Left ventricle myocardium superior (tissue), 1 donor: ENCODE measurements around the gene DDX3X. TPM values are rescaled to one million over a fixed set of nuclear protein-coding genes. Genes with fewer than 3 reads are reported as not detected.
"Not testable (repeated sequence)": the region's sequence is repeated elsewhere in the genome, so short reads cannot be mapped to it uniquely, and the experiment has no call there.

Experiments used
- ATAC-seq: fragments of 200-7000 bp; cut with Tn5 transposase; one replicate; pipeline ENCODE4 v1.9.1; 2020; ENCODE audit warnings: mild to moderate bottlenecking, moderate library complexity
- DNase-seq: peaks from one replicate; pipeline ENCODE4 v3.0.0-alpha.2; 2020
- intact Hi-C: fragments of 100-400 bp; cut with micrococcal nuclease; formaldehyde crosslinking; loops from one replicate; pipeline ENCODE4 v1.11.0; 2022
- total RNA-seq: library from RNA; stranded (reverse); fragmentation: NEBNext Ultra II Directional; extraction: Animal tissue kit (Norgen Biotek cat#: 25700); gene quantifications from one replicate; pipeline ENCODE4 v1.2.1, GENCODE V29; 2021
- donor health status: DM: no; HTN: yes; CAD: no; lungs with severe emphysema.

Gene DDX3X
- total RNA-seq, 1 donor from 2014 or later: 140 TPM

DNA sequence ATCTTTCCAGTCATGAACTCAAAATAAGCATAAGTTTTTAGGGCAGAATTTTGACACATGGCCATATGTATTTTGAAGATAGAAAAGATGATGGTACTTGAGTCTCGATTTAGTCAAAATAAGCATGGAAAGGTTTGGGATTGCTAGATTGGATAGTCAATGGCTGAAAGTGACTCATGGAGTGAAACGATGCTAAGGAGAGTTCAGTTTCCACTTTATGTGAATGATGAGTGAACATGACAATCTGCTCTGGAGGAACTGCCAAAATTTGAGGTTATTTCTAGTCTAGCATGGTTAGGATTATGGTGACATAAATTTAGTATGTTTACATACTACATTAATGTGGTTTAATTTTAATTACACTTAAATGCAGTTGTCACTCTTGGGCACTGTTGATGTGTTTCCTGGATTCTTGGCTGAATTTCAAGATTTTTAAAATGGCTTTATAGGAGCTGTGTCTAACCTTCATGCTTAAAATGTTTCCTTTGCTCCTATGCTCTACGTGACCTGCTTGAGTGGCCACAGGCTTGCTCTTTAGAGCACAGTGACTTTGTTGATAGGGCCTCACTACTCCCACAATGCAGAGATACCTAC is 17.1 kb downstream of the DDX3X start:
- DNase-seq (no peak), ATAC-seq (peak; percentile 80)
- intact Hi-C loops: no loop called here

DNA sequence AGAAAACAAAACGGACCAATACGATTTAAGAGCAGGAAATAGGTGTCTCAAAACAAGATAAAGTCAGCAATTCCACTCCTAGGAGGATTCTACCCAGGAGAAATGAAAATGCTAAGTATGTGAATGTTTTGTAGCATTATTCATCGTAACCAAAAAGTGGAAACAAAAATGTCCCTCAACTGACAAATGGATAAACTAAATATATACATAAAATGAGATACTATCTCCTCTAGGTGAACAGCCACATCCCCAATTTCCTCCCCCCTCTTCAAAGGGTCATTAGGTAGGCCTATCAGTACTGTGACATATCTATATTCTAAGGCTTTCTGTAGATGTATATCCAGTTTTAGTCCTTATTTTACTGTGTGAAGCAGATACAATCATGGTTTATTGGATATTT is 18.0 kb downstream of the DDX3X start:
- intact Hi-C loops: no loop called here
- ATAC-seq (no peak), DNase-seq (no peak)

DNA sequence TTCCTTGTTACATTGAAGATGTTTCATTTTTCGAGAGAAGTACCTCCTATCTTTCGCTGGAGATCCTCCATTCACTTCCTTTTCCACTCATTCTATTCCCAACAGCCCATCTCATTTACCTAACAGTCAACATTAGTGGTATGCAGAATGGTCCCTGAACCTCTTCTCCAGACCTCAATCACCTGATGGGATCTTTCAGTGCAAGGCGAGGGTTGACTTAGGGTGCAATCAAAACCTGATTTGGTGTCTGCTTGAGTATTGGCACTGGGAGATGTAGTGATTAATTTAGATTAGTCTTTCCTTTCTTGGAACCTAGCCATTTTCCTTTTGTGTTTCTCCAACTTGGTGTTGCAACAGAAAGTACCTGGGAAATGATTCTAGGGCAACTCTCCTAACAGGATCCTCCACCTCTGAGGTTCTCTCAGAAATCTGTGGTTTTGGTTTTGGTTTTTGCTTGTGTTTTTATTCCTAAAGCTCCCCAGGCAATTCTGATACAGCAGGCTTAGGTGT is 18.4 kb downstream of the DDX3X start:
- DNase-seq (no peak), ATAC-seq (no peak)
- intact Hi-C loops: no loop called here

DNA sequence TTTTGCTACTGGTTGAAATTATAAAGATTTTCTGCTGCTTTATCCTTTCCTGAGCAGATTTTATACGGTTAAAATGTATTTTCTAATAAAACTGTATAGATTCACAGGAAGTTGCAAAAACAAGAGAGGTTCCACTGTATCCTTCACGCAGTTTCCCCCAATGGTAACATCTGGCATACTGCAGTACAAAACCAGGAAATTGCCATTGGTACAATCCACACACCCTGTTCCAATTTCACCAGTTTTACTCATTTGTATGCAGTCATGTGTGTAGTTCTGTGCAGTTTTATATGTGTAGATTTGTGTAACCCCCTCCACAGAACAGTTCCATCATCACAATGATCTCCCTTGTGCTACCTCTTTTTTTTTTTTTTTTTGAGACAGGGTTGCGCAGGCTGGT is 20.0 kb downstream of the DDX3X start:
- no peak for ATAC-seq
- intact Hi-C loops: no loop called here

DNA sequence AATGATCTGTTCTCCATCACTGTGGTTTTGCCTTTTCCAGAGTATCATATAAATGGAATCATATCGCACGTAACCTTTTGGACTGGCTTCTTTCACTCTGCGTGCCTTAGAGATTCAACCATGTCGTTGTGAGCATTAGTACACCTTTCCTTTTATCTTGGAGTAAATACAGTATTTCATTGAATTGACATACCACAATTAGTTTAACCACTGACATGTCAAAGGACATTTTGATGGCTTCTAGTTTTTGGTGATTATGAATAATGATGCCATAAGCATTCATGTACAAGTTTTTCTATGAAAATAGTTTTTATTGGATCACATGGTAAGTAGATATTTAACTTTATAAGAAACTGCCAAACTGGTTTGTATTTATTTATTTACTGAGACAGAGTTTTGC is 35.2 kb downstream of the DDX3X start:
- ATAC-seq (no peak), DNase-seq (no peak)
- intact Hi-C loops: no loop called here

More for the DNA sequence above, 20.0 kb downstream of the DDX3X start:
- DNase-seq: no peak

- DNase-seq, intact Hi-C loops, ATAC-seq: not testable (repeated sequence)
Measured at GRCh38 chrX:41371575-41371974, 37.6 kb downstream of the DDX3X start.

- ATAC-seq (no peak), DNase-seq (no peak)
- intact Hi-C loops: no loop called here
Measured at GRCh38 chrX:41373989-41374606, 40.1 kb downstream of the DDX3X start.

DNA sequence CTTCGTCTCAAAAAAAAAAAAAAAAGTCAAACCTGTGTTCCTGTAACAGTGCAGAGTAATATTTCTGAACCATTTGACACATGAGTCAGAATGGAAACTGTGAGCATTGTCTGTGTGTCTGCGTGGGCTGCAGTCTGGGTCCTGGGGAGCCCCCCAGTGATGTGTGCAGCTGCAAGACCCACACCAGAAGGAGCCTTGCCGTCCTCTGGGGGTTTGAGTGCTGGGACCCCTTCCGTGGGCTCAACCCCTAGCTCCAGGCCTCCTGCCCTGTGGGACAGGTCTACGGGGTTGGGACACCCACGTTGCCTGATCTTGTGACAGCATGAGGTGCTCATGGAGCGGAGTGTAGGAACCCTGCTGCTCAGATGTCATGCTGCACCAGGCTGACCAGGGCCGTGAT is 43.7 kb downstream of the DDX3X start:
- no peak for ATAC-seq
- intact Hi-C loops: no loop called here

GRCh38 chrX:41381685-41382084 is 47.7 kb downstream of the DDX3X start:
- DNase-seq (peak; percentile 30), ATAC-seq (peak; percentile 45)
- intact Hi-C loops: no loop called here

More for the DNA sequence above, 43.7 kb downstream of the DDX3X start:
- DNase-seq: no peak

GRCh38 chrX:41382714-41383645 is 49.0 kb downstream of the DDX3X start:
- no peak for DNase-seq
- intact Hi-C loops: no loop called here
- peak; percentile 35 for ATAC-seq

DNA sequence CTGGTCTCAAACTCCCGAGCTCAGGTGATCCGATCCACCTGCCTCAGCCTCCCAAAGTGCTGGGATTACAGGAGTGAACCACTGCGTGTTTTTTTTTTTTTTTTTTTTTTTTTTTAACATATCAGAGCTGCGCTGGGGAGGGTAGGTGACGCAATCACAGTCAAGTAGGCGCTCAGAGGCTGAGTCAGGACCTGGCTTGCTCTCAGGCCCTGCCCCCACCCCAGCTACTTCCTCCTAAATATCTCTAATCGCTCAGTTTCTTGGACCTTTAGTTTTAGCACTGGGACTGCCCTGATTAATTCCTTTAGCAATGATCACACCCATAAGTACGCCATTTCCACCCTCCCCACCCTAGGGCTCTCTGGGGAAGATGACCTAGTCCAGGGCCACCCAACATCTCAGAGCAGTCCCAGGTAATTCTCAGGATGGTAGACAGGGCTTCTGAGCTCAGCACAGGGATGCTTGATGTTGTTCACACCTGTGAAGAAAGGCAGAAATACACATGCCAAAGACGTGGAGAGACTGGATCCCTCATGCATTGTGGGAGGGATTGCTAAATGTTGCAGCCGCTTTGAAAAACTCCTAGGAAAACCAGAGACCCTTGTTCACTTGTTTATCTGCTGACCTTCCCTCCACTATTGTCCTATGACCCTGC is 50.2 kb downstream of the DDX3X start:
- intact Hi-C loops: no loop called here
- DNase-seq (peak; percentile 74), ATAC-seq (peak; percentile 90)

- no peak for DNase-seq
- no peak for ATAC-seq
- intact Hi-C loops: no loop called here
Measured at GRCh38 chrX:41386222-41386990, 52.4 kb downstream of the DDX3X start.

- ATAC-seq: no peak
- DNase-seq: no peak
- intact Hi-C loops: no loop called here
Measured at GRCh38 chrX:41388543-41388942, 54.6 kb downstream of the DDX3X start.

DNA sequence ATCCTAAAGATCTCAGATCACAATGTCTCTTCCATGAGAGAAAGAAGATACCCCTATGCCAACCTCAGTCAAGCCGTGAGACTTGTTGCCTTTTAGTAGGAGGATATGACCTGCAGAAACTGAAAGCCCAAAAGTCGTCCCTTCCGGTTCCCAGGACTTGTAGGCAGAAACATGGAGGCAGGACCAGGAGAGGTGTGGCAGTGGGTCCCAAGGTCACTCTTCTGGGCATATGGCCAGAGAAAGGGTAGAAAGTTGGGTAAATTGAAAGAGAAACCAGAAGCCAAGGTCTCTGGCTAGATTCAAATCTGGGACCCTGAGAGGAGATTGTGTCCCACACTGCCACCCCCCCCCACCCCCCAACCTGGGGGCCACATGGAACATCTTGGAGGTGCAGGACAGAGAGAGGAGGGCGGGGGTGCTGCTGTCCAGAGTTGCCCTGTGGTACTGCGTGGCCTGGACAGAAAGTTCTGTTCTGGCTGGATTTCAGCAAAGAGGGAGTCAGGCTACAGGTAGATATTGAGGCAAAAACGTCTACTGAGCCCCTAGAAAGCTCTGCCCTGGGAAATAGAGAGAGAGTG is 55.4 kb downstream of the DDX3X start:
- ATAC-seq (no peak), DNase-seq (no peak)
- intact Hi-C loops: no loop called here

DNA sequence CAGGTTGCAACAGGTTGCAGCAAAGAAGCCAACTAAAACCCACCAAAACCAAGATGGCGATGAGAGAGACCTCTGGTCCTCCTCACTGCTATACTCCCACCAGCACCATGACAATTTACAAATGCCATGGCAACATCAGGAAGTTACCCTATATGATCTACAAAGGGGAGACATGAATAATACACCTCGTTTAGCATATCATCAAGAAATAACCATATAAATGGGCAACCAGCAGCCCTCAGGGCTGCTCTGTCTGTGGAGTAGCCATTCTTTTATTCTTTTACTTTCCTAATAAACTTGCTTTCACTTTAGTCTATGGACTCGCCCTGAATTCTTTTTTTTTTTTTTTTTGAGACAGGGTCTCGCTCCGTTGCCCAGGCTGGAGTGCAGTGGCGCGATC is 56.6 kb downstream of the DDX3X start:
- intact Hi-C loops: not testable (repeated sequence)

GRCh38 chrX:41391606-41392005 is 57.6 kb downstream of the DDX3X start:
- no peak for ATAC-seq
- intact Hi-C loops: no loop called here

More for the DNA sequence above, 56.6 kb downstream of the DDX3X start:
- not testable (repeated sequence) for DNase-seq, ATAC-seq

DNA sequence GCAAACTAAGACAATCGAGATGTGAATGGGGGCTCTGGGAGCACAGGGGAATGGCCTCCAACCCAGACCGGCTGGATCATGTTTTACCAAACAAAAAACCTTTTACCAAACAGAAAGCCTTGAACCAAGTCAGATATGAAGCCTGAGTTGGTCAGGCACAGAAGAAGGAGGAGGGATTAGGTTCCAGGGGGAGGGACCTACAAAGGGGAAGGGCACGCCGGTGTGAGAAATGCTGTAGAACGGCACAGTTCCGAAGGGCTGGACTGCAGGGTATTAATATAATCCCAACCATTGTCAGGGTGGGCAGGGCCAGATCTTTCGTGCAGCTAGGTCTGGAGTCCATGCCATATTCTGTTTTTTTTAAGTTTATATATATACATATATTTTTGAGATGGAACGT is 60.3 kb downstream of the DDX3X start:
- intact Hi-C loops: no loop called here
- DNase-seq: no peak
- no peak for ATAC-seq

More at GRCh38 chrX:41391606-41392005, 57.6 kb downstream of the DDX3X start:
- no peak for DNase-seq

- intact Hi-C loops: no loop called here
- ATAC-seq (no peak), DNase-seq (no peak)
Measured at GRCh38 chrX:41397219-41397618, 63.3 kb downstream of the DDX3X start.
